SK-N-SH (cell line): ENCODE data around the gene METTL26. TPM values are rescaled to one million over a fixed set of nuclear protein-coding genes. Genes with fewer than 3 reads are reported as not detected.

ENCODE experiments used
- EZH2phosphoT487 ChIP-seq: fragments of 200-600 bp; sonication (generic); IDR thresholded peaks from 2 replicates; pipeline ENCODE4 v1.6.1; 2017; ENCODE audit warnings: low read depth, mixed run types, mild to moderate bottlenecking, antibody characterized with exemption, moderate library complexity, borderline replicate concordance
- FOXJ3 ChIP-seq: sonication (generic); formaldehyde crosslinking; IDR thresholded peaks from 2 replicates; pipeline ENCODE4 v1.5.1; 2020; ENCODE audit warnings: mild to moderate bottlenecking, missing genetic modification reagents
- GATA2 ChIP-seq: sonication (generic); formaldehyde crosslinking; IDR thresholded peaks from 2 replicates; pipeline ENCODE4 v1.5.0; 2020; ENCODE audit warnings: mild to moderate bottlenecking, missing genetic modification reagents
- IRF3 ChIP-seq: fragments of 150-350 bp; IDR thresholded peaks from 2 replicates; pipeline ENCODE4 v1.6.1; 2016; ENCODE audit warnings: mild to moderate bottlenecking, low read depth, low read length
- PBX3 ChIP-seq: IDR thresholded peaks from 2 replicates; pipeline ENCODE4; 2012
- RAD21 ChIP-seq: IDR thresholded peaks from 2 replicates; pipeline ENCODE4 v1.6.1; 2012; ENCODE audit warnings: mild to moderate bottlenecking, low read length
- RCOR1 ChIP-seq: fragments of 150-350 bp; IDR thresholded peaks from 2 replicates; pipeline ENCODE4 v1.6.1; 2017; ENCODE audit warnings: antibody characterized with exemption, low read length
- RFX5 ChIP-seq: IDR thresholded peaks from 2 replicates; pipeline ENCODE4 v1.6.1; 2012; ENCODE audit warnings: mild to moderate bottlenecking, improper control_type of control experiment, low read length
- RXRA ChIP-seq: IDR thresholded peaks from 2 replicates; pipeline ENCODE4 v1.4.0; 2012; ENCODE audit warnings: low read depth, mild to moderate bottlenecking, borderline replicate concordance
- TAF1 ChIP-seq: IDR thresholded peaks from 2 replicates; pipeline ENCODE4 v1.6.1; 2012; ENCODE audit warnings: low read depth, mild to moderate bottlenecking, low read length, moderate library complexity, borderline replicate concordance
- USF2 ChIP-seq: fragments of 150-350 bp; IDR thresholded peaks from 2 replicates; pipeline ENCODE4 v1.6.1; 2017; ENCODE audit warnings: antibody characterized with exemption, low read length, low read depth, borderline replicate concordance
- polyA plus RNA-seq, 3 experiments: library from polyadenylated mRNA; depleted of rRNA; stranded (reverse); fragments of >200 nt; gene quantifications; 2 replicates each; pipeline ENCODE4 v1.2.3, GENCODE V29; 2012
- TF ChIP-seq, protein P1 (sequence below): IDR thresholded peaks from 2 replicates; pipeline ENCODE4 v1.6.1; 2012; ENCODE audit warnings: mild to moderate bottlenecking, low read depth, low read length, moderate library complexity
- TF ChIP-seq, protein P2 (sequence below): fragments of 200-600 bp; sonication (generic); IDR thresholded peaks from 2 replicates; pipeline ENCODE4 v1.6.1; 2017; ENCODE audit warnings: antibody characterized with exemption, mild to moderate bottlenecking, moderate library complexity
- TF ChIP-seq, protein P3 (sequence below): IDR thresholded peaks from 2 replicates; pipeline ENCODE4 v1.4.0; 2012; ENCODE audit warnings: low read depth, borderline replicate concordance

Gene METTL26
- polyA plus RNA-seq, 1 of the 3 experiments (the other 2 are of a cell fraction) = 167 TPM

DNA sequence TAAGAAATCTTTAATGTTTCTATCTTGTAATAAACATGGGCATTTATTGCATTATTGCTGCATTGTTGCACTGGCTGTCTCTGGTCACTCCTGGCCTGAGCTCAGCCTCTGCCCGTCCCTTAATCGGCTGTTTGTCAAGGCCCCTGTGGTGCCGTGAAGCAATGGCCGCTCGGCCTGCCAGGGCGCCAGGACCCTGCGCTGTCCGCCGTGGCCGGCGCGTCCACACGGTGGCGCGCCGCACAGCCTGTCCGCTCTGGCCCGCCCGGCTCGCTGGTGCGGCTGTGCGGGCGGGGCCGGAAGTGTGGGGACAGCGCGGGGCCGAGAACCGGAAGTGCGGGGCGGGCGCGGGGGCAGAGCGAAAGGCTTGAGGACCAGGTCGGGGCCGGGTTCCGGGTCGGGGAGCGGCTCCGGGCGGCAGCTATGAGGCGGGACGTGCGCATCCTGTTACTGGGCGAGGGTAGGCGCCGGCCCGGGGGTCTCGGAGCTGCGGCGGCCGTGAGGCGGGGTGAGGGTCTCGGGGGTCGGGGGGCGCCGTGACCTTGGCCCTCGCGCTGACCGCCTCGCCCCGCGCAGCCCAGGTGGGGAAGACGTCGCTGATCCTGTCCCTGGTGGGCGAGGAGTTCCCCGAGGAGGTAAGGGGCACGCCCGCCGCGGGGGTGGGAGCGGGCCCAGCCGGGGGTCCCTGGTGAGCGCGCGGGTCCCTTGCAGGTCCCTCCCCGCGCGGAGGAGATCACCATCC is 31.8 kb upstream of the METTL26 start, which contains the start of gene RHOT2 (continued):
- TF ChIP-seq, protein P1, sequence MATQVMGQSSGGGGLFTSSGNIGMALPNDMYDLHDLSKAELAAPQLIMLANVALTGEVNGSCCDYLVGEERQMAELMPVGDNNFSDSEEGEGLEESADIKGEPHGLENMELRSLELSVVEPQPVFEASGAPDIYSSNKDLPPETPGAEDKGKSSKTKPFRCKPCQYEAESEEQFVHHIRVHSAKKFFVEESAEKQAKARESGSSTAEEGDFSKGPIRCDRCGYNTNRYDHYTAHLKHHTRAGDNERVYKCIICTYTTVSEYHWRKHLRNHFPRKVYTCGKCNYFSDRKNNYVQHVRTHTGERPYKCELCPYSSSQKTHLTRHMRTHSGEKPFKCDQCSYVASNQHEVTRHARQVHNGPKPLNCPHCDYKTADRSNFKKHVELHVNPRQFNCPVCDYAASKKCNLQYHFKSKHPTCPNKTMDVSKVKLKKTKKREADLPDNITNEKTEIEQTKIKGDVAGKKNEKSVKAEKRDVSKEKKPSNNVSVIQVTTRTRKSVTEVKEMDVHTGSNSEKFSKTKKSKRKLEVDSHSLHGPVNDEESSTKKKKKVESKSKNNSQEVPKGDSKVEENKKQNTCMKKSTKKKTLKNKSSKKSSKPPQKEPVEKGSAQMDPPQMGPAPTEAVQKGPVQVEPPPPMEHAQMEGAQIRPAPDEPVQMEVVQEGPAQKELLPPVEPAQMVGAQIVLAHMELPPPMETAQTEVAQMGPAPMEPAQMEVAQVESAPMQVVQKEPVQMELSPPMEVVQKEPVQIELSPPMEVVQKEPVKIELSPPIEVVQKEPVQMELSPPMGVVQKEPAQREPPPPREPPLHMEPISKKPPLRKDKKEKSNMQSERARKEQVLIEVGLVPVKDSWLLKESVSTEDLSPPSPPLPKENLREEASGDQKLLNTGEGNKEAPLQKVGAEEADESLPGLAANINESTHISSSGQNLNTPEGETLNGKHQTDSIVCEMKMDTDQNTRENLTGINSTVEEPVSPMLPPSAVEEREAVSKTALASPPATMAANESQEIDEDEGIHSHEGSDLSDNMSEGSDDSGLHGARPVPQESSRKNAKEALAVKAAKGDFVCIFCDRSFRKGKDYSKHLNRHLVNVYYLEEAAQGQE = peak; percentile 74
- TF ChIP-seq IRF3 (no peak), EZH2phosphoT487 (no peak), RCOR1 (no peak; the same call in 1 of the 2 replicates), GATA2 (CRISPR knock-in tag) (no peak), TAF1 (peak; percentile 90), RFX5 (no peak), FOXJ3 (CRISPR knock-in tag) (no peak), USF2 (no peak), RXRA (no peak), RAD21 (peak; percentile 44; the same call in 1 of the 2 replicates), PBX3 (peak; percentile 57)
- TF ChIP-seq, protein P2, sequence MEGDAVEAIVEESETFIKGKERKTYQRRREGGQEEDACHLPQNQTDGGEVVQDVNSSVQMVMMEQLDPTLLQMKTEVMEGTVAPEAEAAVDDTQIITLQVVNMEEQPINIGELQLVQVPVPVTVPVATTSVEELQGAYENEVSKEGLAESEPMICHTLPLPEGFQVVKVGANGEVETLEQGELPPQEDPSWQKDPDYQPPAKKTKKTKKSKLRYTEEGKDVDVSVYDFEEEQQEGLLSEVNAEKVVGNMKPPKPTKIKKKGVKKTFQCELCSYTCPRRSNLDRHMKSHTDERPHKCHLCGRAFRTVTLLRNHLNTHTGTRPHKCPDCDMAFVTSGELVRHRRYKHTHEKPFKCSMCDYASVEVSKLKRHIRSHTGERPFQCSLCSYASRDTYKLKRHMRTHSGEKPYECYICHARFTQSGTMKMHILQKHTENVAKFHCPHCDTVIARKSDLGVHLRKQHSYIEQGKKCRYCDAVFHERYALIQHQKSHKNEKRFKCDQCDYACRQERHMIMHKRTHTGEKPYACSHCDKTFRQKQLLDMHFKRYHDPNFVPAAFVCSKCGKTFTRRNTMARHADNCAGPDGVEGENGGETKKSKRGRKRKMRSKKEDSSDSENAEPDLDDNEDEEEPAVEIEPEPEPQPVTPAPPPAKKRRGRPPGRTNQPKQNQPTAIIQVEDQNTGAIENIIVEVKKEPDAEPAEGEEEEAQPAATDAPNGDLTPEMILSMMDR = peak; percentile 82
- TF ChIP-seq, protein P3, sequence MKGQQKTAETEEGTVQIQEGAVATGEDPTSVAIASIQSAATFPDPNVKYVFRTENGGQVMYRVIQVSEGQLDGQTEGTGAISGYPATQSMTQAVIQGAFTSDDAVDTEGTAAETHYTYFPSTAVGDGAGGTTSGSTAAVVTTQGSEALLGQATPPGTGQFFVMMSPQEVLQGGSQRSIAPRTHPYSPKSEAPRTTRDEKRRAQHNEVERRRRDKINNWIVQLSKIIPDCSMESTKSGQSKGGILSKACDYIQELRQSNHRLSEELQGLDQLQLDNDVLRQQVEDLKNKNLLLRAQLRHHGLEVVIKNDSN = no peak
